SK-N-SH (cell line): ENCODE results near the gene GPATCH2L.

Experiments used
- JUND ChIP-seq: IDR thresholded peaks from 2 replicates; pipeline ENCODE4 v1.4.0; 2012
- NRF1 ChIP-seq: IDR thresholded peaks from 2 replicates; pipeline ENCODE4 v1.6.1; 2012; ENCODE audit warnings: low read depth, mild to moderate bottlenecking, low read length
- POLR2AphosphoS5 ChIP-seq: IDR thresholded peaks from 2 replicates; pipeline ENCODE4 v1.6.1; 2012; ENCODE audit warnings: low read depth, low read length
- RAD21 ChIP-seq: IDR thresholded peaks from 2 replicates; pipeline ENCODE4 v1.6.1; 2012; ENCODE audit warnings: mild to moderate bottlenecking, low read length
- TAF1 ChIP-seq: IDR thresholded peaks from 2 replicates; pipeline ENCODE4 v1.6.1; 2012; ENCODE audit warnings: low read depth, mild to moderate bottlenecking, low read length, moderate library complexity, borderline replicate concordance
- TCF12 ChIP-seq: IDR thresholded peaks from 2 replicates; pipeline ENCODE4 v1.4.0; 2012
- TF ChIP-seq, protein P1 (sequence below): fragments of 200-600 bp; sonication (generic); IDR thresholded peaks from 2 replicates; pipeline ENCODE4 v1.6.1; 2017; ENCODE audit warnings: antibody characterized with exemption, mild to moderate bottlenecking, moderate library complexity
- TF ChIP-seq, protein P2 (sequence below): IDR thresholded peaks from 2 replicates; pipeline ENCODE4 v1.4.0; 2012; ENCODE audit warnings: low read depth
- TF ChIP-seq, protein P3 (sequence below): IDR thresholded peaks from 2 replicates; pipeline ENCODE4 v1.6.1; 2012; ENCODE audit warnings: mild to moderate bottlenecking, low read depth, low read length, moderate library complexity
- TF ChIP-seq, protein P4 (sequence below): IDR thresholded peaks from 2 replicates; pipeline ENCODE4 v1.4.0; 2012; ENCODE audit warnings: low read depth, borderline replicate concordance
- TF ChIP-seq, protein P5 (sequence below): fragments of 150-350 bp; IDR thresholded peaks from 2 replicates; pipeline ENCODE4 v1.6.1; 2017; ENCODE audit warnings: antibody characterized with exemption, low read length, low read depth, borderline replicate concordance
- TF ChIP-seq, protein P6 (sequence below): IDR thresholded peaks from 2 replicates; pipeline ENCODE4 v1.4.0; 2012; ENCODE audit warnings: low read depth, borderline replicate concordance

DNA sequence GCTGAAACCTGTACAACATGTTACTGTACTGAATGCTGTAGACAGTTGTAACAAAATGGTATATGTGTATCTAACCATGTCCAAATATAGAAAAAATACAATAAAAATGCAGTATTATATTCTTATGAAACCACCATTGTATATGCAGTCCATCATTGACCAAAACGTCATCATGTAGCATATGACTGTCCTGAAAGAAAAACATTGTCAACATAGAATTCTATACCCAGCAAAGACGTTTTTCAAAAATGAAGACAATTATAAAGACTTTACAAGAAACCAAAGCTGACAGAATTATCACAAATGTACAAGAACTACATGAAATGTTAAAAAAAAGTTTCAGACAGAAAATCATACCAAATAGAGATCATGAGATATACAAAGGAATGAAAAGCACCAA is 8.1 kb upstream of the GPATCH2L start:
- TF ChIP-seq TAF1 (no peak), TCF12 (no peak), JUND (no peak), POLR2AphosphoS5 (no peak), RAD21 (no peak), NRF1 (no peak)
- TF ChIP-seq, protein P1, sequence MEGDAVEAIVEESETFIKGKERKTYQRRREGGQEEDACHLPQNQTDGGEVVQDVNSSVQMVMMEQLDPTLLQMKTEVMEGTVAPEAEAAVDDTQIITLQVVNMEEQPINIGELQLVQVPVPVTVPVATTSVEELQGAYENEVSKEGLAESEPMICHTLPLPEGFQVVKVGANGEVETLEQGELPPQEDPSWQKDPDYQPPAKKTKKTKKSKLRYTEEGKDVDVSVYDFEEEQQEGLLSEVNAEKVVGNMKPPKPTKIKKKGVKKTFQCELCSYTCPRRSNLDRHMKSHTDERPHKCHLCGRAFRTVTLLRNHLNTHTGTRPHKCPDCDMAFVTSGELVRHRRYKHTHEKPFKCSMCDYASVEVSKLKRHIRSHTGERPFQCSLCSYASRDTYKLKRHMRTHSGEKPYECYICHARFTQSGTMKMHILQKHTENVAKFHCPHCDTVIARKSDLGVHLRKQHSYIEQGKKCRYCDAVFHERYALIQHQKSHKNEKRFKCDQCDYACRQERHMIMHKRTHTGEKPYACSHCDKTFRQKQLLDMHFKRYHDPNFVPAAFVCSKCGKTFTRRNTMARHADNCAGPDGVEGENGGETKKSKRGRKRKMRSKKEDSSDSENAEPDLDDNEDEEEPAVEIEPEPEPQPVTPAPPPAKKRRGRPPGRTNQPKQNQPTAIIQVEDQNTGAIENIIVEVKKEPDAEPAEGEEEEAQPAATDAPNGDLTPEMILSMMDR: no peak
- TF ChIP-seq, protein P2, sequence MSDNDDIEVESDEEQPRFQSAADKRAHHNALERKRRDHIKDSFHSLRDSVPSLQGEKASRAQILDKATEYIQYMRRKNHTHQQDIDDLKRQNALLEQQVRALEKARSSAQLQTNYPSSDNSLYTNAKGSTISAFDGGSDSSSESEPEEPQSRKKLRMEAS: no peak
- TF ChIP-seq, protein P3, sequence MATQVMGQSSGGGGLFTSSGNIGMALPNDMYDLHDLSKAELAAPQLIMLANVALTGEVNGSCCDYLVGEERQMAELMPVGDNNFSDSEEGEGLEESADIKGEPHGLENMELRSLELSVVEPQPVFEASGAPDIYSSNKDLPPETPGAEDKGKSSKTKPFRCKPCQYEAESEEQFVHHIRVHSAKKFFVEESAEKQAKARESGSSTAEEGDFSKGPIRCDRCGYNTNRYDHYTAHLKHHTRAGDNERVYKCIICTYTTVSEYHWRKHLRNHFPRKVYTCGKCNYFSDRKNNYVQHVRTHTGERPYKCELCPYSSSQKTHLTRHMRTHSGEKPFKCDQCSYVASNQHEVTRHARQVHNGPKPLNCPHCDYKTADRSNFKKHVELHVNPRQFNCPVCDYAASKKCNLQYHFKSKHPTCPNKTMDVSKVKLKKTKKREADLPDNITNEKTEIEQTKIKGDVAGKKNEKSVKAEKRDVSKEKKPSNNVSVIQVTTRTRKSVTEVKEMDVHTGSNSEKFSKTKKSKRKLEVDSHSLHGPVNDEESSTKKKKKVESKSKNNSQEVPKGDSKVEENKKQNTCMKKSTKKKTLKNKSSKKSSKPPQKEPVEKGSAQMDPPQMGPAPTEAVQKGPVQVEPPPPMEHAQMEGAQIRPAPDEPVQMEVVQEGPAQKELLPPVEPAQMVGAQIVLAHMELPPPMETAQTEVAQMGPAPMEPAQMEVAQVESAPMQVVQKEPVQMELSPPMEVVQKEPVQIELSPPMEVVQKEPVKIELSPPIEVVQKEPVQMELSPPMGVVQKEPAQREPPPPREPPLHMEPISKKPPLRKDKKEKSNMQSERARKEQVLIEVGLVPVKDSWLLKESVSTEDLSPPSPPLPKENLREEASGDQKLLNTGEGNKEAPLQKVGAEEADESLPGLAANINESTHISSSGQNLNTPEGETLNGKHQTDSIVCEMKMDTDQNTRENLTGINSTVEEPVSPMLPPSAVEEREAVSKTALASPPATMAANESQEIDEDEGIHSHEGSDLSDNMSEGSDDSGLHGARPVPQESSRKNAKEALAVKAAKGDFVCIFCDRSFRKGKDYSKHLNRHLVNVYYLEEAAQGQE: no peak
- TF ChIP-seq, protein P4, sequence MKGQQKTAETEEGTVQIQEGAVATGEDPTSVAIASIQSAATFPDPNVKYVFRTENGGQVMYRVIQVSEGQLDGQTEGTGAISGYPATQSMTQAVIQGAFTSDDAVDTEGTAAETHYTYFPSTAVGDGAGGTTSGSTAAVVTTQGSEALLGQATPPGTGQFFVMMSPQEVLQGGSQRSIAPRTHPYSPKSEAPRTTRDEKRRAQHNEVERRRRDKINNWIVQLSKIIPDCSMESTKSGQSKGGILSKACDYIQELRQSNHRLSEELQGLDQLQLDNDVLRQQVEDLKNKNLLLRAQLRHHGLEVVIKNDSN: no peak
- TF ChIP-seq, protein P5, sequence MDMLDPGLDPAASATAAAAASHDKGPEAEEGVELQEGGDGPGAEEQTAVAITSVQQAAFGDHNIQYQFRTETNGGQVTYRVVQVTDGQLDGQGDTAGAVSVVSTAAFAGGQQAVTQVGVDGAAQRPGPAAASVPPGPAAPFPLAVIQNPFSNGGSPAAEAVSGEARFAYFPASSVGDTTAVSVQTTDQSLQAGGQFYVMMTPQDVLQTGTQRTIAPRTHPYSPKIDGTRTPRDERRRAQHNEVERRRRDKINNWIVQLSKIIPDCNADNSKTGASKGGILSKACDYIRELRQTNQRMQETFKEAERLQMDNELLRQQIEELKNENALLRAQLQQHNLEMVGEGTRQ: no peak
- TF ChIP-seq, protein P6, sequence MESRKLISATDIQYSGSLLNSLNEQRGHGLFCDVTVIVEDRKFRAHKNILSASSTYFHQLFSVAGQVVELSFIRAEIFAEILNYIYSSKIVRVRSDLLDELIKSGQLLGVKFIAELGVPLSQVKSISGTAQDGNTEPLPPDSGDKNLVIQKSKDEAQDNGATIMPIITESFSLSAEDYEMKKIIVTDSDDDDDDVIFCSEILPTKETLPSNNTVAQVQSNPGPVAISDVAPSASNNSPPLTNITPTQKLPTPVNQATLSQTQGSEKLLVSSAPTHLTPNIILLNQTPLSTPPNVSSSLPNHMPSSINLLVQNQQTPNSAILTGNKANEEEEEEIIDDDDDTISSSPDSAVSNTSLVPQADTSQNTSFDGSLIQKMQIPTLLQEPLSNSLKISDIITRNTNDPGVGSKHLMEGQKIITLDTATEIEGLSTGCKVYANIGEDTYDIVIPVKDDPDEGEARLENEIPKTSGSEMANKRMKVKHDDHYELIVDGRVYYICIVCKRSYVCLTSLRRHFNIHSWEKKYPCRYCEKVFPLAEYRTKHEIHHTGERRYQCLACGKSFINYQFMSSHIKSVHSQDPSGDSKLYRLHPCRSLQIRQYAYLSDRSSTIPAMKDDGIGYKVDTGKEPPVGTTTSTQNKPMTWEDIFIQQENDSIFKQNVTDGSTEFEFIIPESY: no peak
